Loucy (cell line): Measurements from ENCODE around the gene MARCHF5.
"Not testable (repeated sequence)": the region's sequence is repeated elsewhere in the genome, so short reads cannot be mapped to it uniquely, and the experiment has no call there.

Source experiments
- H2AFZ ChIP-seq: fragments of 200-600 bp; sonication (generic); 2 replicates; pipeline ENCODE4 v1.6.0; 2016; ENCODE audit warnings: antibody characterized with exemption, mild to moderate bottlenecking, low read length, moderate library complexity
- H3F3A ChIP-seq: fragments of 200-600 bp; 2 replicates; pipeline ENCODE4 v1.6.0; 2016; ENCODE audit warnings: antibody characterized with exemption, low read depth, mild to moderate bottlenecking
- H3K27me3 ChIP-seq: fragments of 200-600 bp; sonication (generic); 2 replicates; pipeline ENCODE4 v1.6.1; 2014; ENCODE audit warnings: low read length, mild to moderate bottlenecking; ENCODE audit not compliant: insufficient read depth, poor library complexity, severe bottlenecking
- H3K36me3 ChIP-seq: fragments of 200-600 bp; sonication (generic); 2 replicates; pipeline ENCODE4 v1.6.1; 2016; ENCODE audit warnings: low read length; ENCODE audit not compliant: insufficient read depth
- H3K4me1 ChIP-seq: fragments of 200-600 bp; sonication (generic); 2 replicates; pipeline ENCODE4 v1.5.1; 2014; ENCODE audit warnings: low read length, mild to moderate bottlenecking; ENCODE audit not compliant: insufficient read depth, poor library complexity, severe bottlenecking
- H3K4me2 ChIP-seq: fragments of 200-600 bp; sonication (generic); 2 replicates; pipeline ENCODE4 v1.6.0; 2014; ENCODE audit warnings: antibody characterized with exemption, low read length, low read depth, mild to moderate bottlenecking; ENCODE audit not compliant: poor library complexity, severe bottlenecking
- H3K4me3 ChIP-seq: fragments of 200-600 bp; sonication (generic); 2 replicates; pipeline ENCODE4 v1.5.1; 2014; ENCODE audit warnings: low read length, mild to moderate bottlenecking, mixed read lengths; ENCODE audit not compliant: poor library complexity, severe bottlenecking
- H3K79me2 ChIP-seq: fragments of 200-600 bp; sonication (generic); 2 replicates; pipeline ENCODE4 v1.6.1; 2014; ENCODE audit warnings: low read length; ENCODE audit not compliant: insufficient read depth
- H3K9ac ChIP-seq: fragments of 200-600 bp; sonication (generic); 2 replicates; pipeline ENCODE4 v1.6.0; 2014; ENCODE audit warnings: mild to moderate bottlenecking, low read depth, low read length, moderate library complexity; ENCODE audit not compliant: poor library complexity, severe bottlenecking
- H3K9me2 ChIP-seq: fragments of 200-600 bp; sonication (generic); replicated peaks from 2 replicates; pipeline ENCODE4 v1.6.1; 2016; ENCODE audit warnings: low read depth, low read length, mixed read lengths
- H3K9me3 ChIP-seq: fragments of 200-600 bp; sonication (generic); 2 replicates; pipeline ENCODE4 v1.6.1; 2014; ENCODE audit warnings: mild to moderate bottlenecking, antibody characterized with exemption, low read length, low read depth; ENCODE audit not compliant: insufficient read depth
- H4K20me1 ChIP-seq: fragments of 200-600 bp; sonication (generic); 2 replicates; pipeline ENCODE4 v1.6.0; 2014; ENCODE audit warnings: antibody characterized with exemption, low read length, mild to moderate bottlenecking; ENCODE audit not compliant: insufficient read depth, poor library complexity, severe bottlenecking
- CTCF ChIP-seq: fragments of 200-600 bp; sonication (generic); conservative IDR thresholded peaks from 2 replicates; pipeline ENCODE4 v1.5.1; 2014; ENCODE audit warnings: mild to moderate bottlenecking, antibody characterized with exemption, low read length
- EZH2phosphoT487 ChIP-seq: fragments of 200-600 bp; IDR thresholded peaks from 2 replicates; pipeline ENCODE4 v1.6.1; 2018; ENCODE audit warnings: antibody characterized with exemption, mild to moderate bottlenecking, moderate library complexity, borderline replicate concordance

Gene MARCHF5

DNA sequence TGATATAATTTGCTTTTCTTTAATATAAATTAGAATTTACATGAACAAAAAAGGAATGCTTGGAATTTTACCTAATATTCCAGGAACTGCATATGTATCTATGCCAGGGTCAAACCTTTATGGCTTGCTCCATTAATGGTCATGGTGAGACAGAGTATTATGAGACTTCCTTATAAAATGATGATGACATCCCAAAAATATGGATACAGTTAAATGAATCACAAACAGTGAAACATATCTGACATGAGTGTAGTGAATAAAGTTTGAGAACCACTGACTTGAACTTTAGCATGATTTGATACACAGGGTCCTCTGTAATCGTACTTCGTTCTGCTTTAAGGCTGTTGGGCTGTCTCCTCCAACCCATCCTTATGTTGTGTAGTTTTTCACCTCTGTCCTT lies 51.8 kb downstream of the MARCHF5 start:
- Histone ChIP-seq H3K9me3 (no peaks in the 10 kb centered on the region), H3F3A (no peaks in the 10 kb centered on the region), H3K9ac (no peak overlapping the region), H3K79me2 (0 out of 2 replicates have a peak, but pooled peaks cover 3% of the 10 kb centered on the region), H3K27me3 (no peaks in the 10 kb centered on the region), H3K4me3 (no peak overlapping the region), H4K20me1 (peaks cover 11% of the 10 kb centered on the region), H3K4me2 (no peak overlapping the region), H3K36me3 (peaks cover 68% of the 10 kb centered on the region; the same call in 1 of the 2 replicates), H3K4me1 (no peaks in the 10 kb centered on the region), H3K9me2 (no peaks in the 10 kb centered on the region), H2AFZ (no peak overlapping the region)
- TF ChIP-seq CTCF: no peak
- no peak for TF ChIP-seq EZH2phosphoT487

DNA sequence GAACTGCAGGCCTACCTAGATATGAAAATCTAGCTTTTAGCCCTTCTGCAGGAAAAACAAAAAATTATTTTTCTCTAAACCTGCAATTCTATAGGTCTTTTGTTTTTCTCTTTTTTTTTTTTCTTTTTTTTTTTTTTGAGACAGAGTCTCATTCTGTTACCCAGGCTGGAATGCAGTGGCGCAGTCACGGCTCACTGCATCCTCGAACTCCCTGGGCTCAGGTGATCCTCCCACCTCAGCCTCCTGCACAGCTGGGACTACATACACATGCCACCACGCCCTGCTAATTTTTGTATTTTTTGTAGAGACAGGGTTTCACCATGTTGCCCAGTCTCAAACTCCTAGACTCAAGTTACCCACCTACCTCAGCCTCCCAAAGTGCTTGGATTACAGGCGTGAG lies 54.6 kb downstream of the MARCHF5 start:
- H3K27me3 ChIP-seq, H3K79me2 ChIP-seq, H3K4me1 ChIP-seq, H3K4me3 ChIP-seq, H3K9me2 ChIP-seq, H3K9ac ChIP-seq, H3K9me3 ChIP-seq, H3F3A ChIP-seq, H3K4me2 ChIP-seq, H2AFZ ChIP-seq, H4K20me1 ChIP-seq: not testable (repeated sequence)
- H3K36me3 ChIP-seq: peaks cover 83% of the 10 kb centered on the region

DNA sequence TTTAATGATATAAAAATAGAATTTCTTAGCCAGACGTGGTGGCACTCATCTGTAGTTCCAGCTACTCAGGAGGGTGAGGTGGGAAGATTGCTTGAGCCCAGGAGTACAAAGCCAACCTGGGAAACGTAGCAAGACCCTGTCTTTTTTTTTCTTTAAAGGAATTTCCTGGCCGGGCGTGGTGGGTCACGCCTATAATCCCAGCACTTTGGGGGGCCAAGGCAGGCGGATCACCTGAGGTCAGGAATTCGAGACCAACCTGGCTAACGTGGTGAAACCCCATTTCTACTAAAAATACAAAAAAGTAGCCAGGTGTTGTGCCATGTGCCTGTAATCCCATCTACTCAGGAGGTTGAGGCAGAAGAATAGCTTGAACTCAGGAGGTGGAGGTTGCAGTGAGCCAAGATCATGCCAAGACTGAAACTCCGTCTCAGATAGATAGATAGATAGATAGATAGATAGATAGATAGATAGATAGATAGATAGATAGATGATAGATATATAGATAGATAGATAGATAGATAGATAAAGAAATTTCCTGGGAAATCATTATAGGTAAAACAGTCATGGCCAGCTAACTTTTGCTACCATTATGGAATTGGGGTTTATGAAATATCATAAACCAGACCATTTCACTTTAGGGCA lies 56.2 kb downstream of the MARCHF5 start:
- not testable (repeated sequence) for H3K27me3 ChIP-seq

GRCh38 chr10:92350411-92350810 lies 59.4 kb downstream of the MARCHF5 start:
- no peaks in the 10 kb centered on the region for H3K27me3 ChIP-seq
- H3K36me3 ChIP-seq: peaks cover 52% of the 10 kb centered on the region
- no peak overlapping the region for H3K9ac ChIP-seq
- H3K4me1 ChIP-seq: no peaks in the 10 kb centered on the region
- H3F3A ChIP-seq: no peaks in the 10 kb centered on the region
- no peaks in the 10 kb centered on the region for H3K9me3 ChIP-seq
- H3K4me3 ChIP-seq: no peak overlapping the region
- no peaks in the 10 kb centered on the region for H3K79me2 ChIP-seq
- H3K9me2 ChIP-seq: no peaks in the 10 kb centered on the region
- H3K4me2 ChIP-seq: no peak overlapping the region
- no peaks in the 10 kb centered on the region for H4K20me1 ChIP-seq
- no peak overlapping the region for H2AFZ ChIP-seq
- TF ChIP-seq CTCF (no peak), EZH2phosphoT487 (no peak)

More for the DNA sequence above, 56.2 kb downstream of the MARCHF5 start:
- H3K36me3 ChIP-seq: peaks cover 82% of the 10 kb centered on the region
- not testable (repeated sequence) for H3K79me2 ChIP-seq, H4K20me1 ChIP-seq, H3K9me3 ChIP-seq, H3K9ac ChIP-seq, H3F3A ChIP-seq, H3K4me2 ChIP-seq, H2AFZ ChIP-seq, H3K4me3 ChIP-seq, H3K9me2 ChIP-seq, H3K4me1 ChIP-seq
